Measurements from ENCODE around the gene LARP6. TPM values are rescaled to one million over a fixed set of nuclear protein-coding genes. Genes with fewer than 3 reads are reported as not detected.

LARP6 gene
- total RNA-seq, 2 experiments from 2014 or later = not detected

GRCh38 chr15:70789213-70789612 is 64.7 kb downstream of the LARP6 start:
- Mint-ChIP-seq H3K9me3 (no peaks in the 10 kb centered on the region), H3K27me3 (peaks cover 18% of the 10 kb centered on the region), H3K36me3 (no peaks in the 10 kb centered on the region), H3K4me3 (no peak overlapping the region), H3K4me1 (peaks cover 7% of the 10 kb centered on the region), H3K27ac (no peak overlapping the region)
- ATAC-seq (ENCODE audit: low read depth) (no peak), DNase-seq (no peak)
- POLR2A ChIA-PET = no interaction called here

- no peak for ATAC-seq (ENCODE audit: low read depth)
- no peak for DNase-seq
- Mint-ChIP-seq H3K36me3 (no peaks in the 10 kb centered on the region), H3K27me3 (peaks cover 16% of the 10 kb centered on the region), H3K9me3 (no peaks in the 10 kb centered on the region), H3K4me1 (peaks cover 7% of the 10 kb centered on the region), H3K4me3 (no peak overlapping the region), H3K27ac (no peak overlapping the region)
- POLR2A ChIA-PET = no interaction called here
Measured at GRCh38 chr15:70788114-70789049, 65.6 kb downstream of the LARP6 start.

- H3K27ac Mint-ChIP-seq = no peak overlapping the region
- POLR2A ChIA-PET = no interaction called here
- no peak for DNase-seq
Measured at GRCh38 chr15:70786996-70787395, 67.0 kb downstream of the LARP6 start.

GRCh38 chr15:70783610-70784022 is 70.3 kb downstream of the LARP6 start:
- no peak overlapping the region for H3K4me3 Mint-ChIP-seq
- POLR2A ChIA-PET = no interaction called here
- H3K36me3 Mint-ChIP-seq = no peaks in the 10 kb centered on the region
- no peaks in the 10 kb centered on the region for H3K9me3 Mint-ChIP-seq
- no peak overlapping the region for H3K27ac Mint-ChIP-seq
- DNase-seq (no peak), ATAC-seq (ENCODE audit: low read depth) (no peak)
- H3K4me1 Mint-ChIP-seq = peaks cover 7% of the 10 kb centered on the region
- peaks cover 15% of the 10 kb centered on the region for H3K27me3 Mint-ChIP-seq

More at GRCh38 chr15:70786996-70787395, 67.0 kb downstream of the LARP6 start:
- Mint-ChIP-seq H3K27me3 (peaks cover 12% of the 10 kb centered on the region), H3K36me3 (no peaks in the 10 kb centered on the region), H3K9me3 (no peaks in the 10 kb centered on the region), H3K4me3 (no peak overlapping the region), H3K4me1 (peaks cover 7% of the 10 kb centered on the region)
- no peak for ATAC-seq (ENCODE audit: low read depth)

- POLR2A ChIA-PET = no interaction called here
- no peaks in the 10 kb centered on the region for H3K36me3 Mint-ChIP-seq
- DNase-seq (no peak), ATAC-seq (ENCODE audit: low read depth) (no peak)
- H3K27ac Mint-ChIP-seq = no peak overlapping the region
- H3K4me3 Mint-ChIP-seq = no peak overlapping the region
- peaks cover 13% of the 10 kb centered on the region for H3K27me3 Mint-ChIP-seq
- H3K4me1 Mint-ChIP-seq = peaks cover 6% of the 10 kb centered on the region
- H3K9me3 Mint-ChIP-seq = no peaks in the 10 kb centered on the region
Measured at GRCh38 chr15:70783041-70783440, 70.9 kb downstream of the LARP6 start.

- DNase-seq (no peak), ATAC-seq (ENCODE audit: low read depth) (no peak)
- H3K27ac Mint-ChIP-seq = no peak overlapping the region
- H3K36me3 Mint-ChIP-seq = no peaks in the 10 kb centered on the region
- POLR2A ChIA-PET = no interaction called here
- no peak overlapping the region for H3K4me3 Mint-ChIP-seq
- peaks cover 9% of the 10 kb centered on the region for H3K4me1 Mint-ChIP-seq
- H3K27me3 Mint-ChIP-seq = peaks cover 19% of the 10 kb centered on the region
- H3K9me3 Mint-ChIP-seq = no peaks in the 10 kb centered on the region
Measured at GRCh38 chr15:70781236-70781635, 72.7 kb downstream of the LARP6 start.

Other genes with a start within 250 kb of the LARP6 start
- gene UACA, start 90.6 kb downstream of the LARP6 start, total RNA-seq = 1 to 10 TPM; 2.8 TPM
- gene THAP10, start 38.3 kb upstream of the LARP6 start, total RNA-seq = not detected
- gene LRRC49, start 38.7 kb upstream of the LARP6 start, total RNA-seq = not detected

Measured in activated naive CD8-positive, alpha-beta T cell treated with anti-CD3 and anti-CD28 coated beads, Interleukin-2, amount 10 ng/mL, durations not matched to agents 7 days and 5 days (primary cell).